Measurements from ENCODE around the gene GNAS-AS1. TPM values are rescaled to one million over a fixed set of nuclear protein-coding genes. Genes with fewer than 3 reads are reported as not detected.

Gene GNAS-AS1
- total RNA-seq, 4 donors from 2014 or later, result 0.28 TPM; not detected in 3

DNA sequence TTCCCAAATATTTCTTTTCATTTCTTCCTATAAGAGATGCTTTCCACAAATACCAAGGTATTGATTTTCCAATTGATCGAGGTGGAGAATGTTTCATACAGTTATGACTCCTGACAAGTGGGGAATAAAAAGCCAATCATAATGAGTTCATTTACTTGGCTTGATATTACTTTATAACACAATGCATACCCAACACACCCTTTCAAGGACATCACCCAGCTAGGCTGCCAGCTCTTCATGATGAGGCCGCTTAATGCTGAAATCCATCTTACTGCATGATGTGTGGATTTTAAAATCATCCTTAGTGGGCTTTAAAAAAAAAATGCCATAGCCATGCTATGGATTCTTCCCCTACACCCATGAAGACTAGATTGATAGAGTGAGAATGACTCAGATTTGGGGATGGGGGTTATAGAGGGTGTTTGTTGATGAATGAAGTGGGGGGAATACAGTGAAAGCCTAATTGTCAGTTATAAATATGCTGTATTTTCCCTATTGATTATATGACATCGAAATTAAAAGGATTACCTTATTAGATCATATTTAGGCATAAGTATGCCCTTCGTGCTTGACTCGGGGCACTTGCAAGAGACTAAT, 75.9 kb downstream of the GNAS-AS1 start:
- ATAC-seq (ENCODE audit: low FRiP score) (no peak), DNase-seq (ENCODE audit: low spot score) (no peak)
- no peak for TF ChIP-seq CTCF (IDR thresholded peaks at IDR 0.05)

GRCh38 chr20:58774214-58774613, 76.5 kb downstream of the GNAS-AS1 start:
- no peak for TF ChIP-seq CTCF (IDR thresholded peaks at IDR 0.05)
- no peak for DNase-seq (ENCODE audit: low spot score)
- ATAC-seq (ENCODE audit: low FRiP score), result no peak

DNA sequence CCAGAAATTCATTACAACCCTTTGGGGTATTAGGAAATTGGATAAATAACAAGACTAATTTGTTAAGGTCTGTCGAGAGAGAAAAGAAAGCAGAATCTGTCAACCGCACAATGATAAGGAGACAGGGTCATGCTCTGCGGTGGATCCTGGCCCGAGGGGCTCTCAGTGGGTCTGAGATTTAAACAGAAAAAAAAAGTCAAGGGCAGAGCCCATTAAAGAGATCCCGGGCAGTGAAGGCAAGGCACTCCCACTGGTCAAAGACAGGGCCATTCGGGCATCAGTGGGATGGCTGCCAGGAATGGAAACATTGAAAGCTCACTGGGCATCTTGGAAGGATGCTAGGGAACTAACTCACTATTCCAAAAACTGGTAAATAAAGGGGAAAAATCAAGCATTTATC, 77.9 kb downstream of the GNAS-AS1 start:
- ATAC-seq (ENCODE audit: low FRiP score), result no peak
- no peak for TF ChIP-seq CTCF (IDR thresholded peaks at IDR 0.05)
- DNase-seq (ENCODE audit: low spot score), result no peak

Small RNAs within 50 kb of the gene (small RNA-seq; reads per million reads assigned to genes)
- gene MIR298 (not detected), gene RF02127 (not detected), gene RF02128 (not detected), gene RF02130 (not detected), gene RF02131 (not detected)

Other genes starting within 250 kb of the GNAS-AS1 start
- gene STX16, start 199.6 kb downstream of the GNAS-AS1 start, total RNA-seq, result 10 to 100 TPM; 38.5 to 87.2 (median 49.1) TPM
- gene NPEPL1, start 158.1 kb downstream of the GNAS-AS1 start, total RNA-seq, result 10 to 100 TPM; 24.9 to 49.8 (median 27.9) TPM
- gene GNAS, start 1.8 kb upstream of the GNAS-AS1 start, total RNA-seq, result 100 to 1,000 TPM; 606 to 837 (median 753) TPM
- gene NELFCD, start 130.4 kb upstream of the GNAS-AS1 start, total RNA-seq, result 10 to 100 TPM; 44.7 to 63.5 (median 53.4) TPM
- 100 to 1,000 TPM; 165 to 410 (median 217) TPM for gene CTSZ, start 156.4 kb upstream of the GNAS-AS1 start, total RNA-seq
- gene TUBB1, start 168.5 kb upstream of the GNAS-AS1 start, total RNA-seq, result under 1 TPM; 0.19 to 0.56 (median 0.36) TPM
- 10 to 100 TPM; 33.4 to 46.4 (median 37.5) TPM for gene ATP5F1E, start 181.4 kb upstream of the GNAS-AS1 start, total RNA-seq
- gene PRELID3B, start 191.9 kb upstream of the GNAS-AS1 start, total RNA-seq, result 10 to 100 TPM; 33.1 to 71.1 (median 51.2) TPM